RWPE2 (cell line): ENCODE measurements around the gene CDCA4.

Experiments used
- ATAC-seq: fragments of 200-7000 bp; cut with Tn5 transposase; 3 replicates; pipeline ENCODE4 v1.9.1; 2021; ENCODE audit warnings: low read depth
- DNase-seq: peaks from one replicate; pipeline ENCODE4 v3.0.0-alpha.2; 2020; ENCODE audit warnings: low spot score
- H3K27ac ChIP-seq: fragments of 450-650 bp; 2 replicates; pipeline ENCODE4 v1.5.1; 2017; ENCODE audit warnings: mild to moderate bottlenecking; ENCODE audit not compliant: poor library complexity, severe bottlenecking
- H3K27me3 ChIP-seq: fragments of 250-450 bp; sonication (Bioruptor Pico); 2 replicates; pipeline ENCODE4 v1.5.1; 2021; ENCODE audit warnings: mild to moderate bottlenecking, moderate library complexity; ENCODE audit not compliant: insufficient read depth, poor library complexity, severe bottlenecking
- H3K36me3 ChIP-seq: fragments of 250-450 bp; sonication (Bioruptor Pico); 2 replicates; pipeline ENCODE4 v1.5.1; 2020; ENCODE audit warnings: low read depth, mild to moderate bottlenecking, moderate library complexity
- H3K4me1 ChIP-seq: fragments of 250-450 bp; sonication (Bioruptor Pico); 2 replicates; pipeline ENCODE4 v1.5.1; 2021; ENCODE audit warnings: mild to moderate bottlenecking, moderate library complexity; ENCODE audit not compliant: insufficient read depth, poor library complexity, severe bottlenecking
- H3K4me3 ChIP-seq: fragments of 250-450 bp; sonication (Bioruptor Pico); 2 replicates; pipeline ENCODE4 v1.5.1; 2021; ENCODE audit warnings: mild to moderate bottlenecking, moderate library complexity; ENCODE audit not compliant: severe bottlenecking
- H3K9me3 ChIP-seq: fragments of 250-450 bp; sonication (Bioruptor Pico); 2 replicates; pipeline ENCODE4 v1.5.1; 2021; ENCODE audit warnings: mild to moderate bottlenecking, moderate library complexity; ENCODE audit not compliant: severe bottlenecking
- TF ChIP-seq, protein P1 (sequence below): fragments of 450-650 bp; IDR thresholded peaks from one replicate; pipeline ENCODE4 v1.5.1; 2017; ENCODE audit warnings: mild to moderate bottlenecking, moderate library complexity; ENCODE audit not compliant: poor library complexity, severe bottlenecking

Gene CDCA4

DNA sequence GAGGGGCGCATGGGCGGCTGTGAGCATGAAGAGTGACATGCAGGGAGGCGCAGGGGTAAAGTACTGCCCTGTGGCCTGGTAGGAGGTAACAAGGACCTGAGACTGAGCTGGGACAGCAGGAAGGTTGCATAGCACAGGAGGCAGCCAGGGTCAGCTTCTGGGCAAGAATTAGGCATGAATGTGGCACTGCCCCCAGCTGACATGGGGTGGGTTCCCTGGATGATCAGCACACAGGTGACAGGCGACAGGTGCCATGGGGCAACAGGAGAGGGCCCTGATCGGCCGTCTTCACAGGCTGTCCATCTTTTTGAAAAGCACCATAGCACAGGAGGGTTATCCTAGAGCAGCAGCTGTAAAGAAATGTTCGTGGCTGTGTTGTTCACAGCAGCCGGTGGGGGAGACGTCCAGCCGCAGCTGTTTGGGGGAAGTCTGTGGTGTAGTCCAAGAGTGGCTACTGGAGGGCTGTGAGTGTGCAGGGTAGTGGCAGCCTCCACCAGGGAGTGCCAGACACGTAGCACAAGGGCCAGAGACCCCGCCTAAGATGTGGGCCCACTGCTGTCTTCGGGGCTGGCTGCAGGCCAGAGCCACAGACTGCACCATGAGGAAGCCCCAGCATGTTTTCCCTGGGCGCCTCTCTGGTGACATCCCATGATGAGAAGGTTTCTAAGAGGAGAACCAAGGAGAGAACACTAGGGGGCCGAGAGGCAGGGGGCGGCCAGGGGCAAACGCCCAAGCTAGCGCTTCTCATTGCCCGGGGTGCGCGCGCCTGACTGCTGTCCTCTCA lies 26.9 kb downstream of the CDCA4 start:
- DNase-seq (peak; percentile 67), ATAC-seq (no peak)
- H3K9me3 ChIP-seq = no peaks in the 10 kb centered on the region
- TF ChIP-seq, protein P1, sequence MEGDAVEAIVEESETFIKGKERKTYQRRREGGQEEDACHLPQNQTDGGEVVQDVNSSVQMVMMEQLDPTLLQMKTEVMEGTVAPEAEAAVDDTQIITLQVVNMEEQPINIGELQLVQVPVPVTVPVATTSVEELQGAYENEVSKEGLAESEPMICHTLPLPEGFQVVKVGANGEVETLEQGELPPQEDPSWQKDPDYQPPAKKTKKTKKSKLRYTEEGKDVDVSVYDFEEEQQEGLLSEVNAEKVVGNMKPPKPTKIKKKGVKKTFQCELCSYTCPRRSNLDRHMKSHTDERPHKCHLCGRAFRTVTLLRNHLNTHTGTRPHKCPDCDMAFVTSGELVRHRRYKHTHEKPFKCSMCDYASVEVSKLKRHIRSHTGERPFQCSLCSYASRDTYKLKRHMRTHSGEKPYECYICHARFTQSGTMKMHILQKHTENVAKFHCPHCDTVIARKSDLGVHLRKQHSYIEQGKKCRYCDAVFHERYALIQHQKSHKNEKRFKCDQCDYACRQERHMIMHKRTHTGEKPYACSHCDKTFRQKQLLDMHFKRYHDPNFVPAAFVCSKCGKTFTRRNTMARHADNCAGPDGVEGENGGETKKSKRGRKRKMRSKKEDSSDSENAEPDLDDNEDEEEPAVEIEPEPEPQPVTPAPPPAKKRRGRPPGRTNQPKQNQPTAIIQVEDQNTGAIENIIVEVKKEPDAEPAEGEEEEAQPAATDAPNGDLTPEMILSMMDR = no peak
- peaks cover 45% of the 10 kb centered on the region for H3K36me3 ChIP-seq
- H3K27me3 ChIP-seq = no peaks in the 10 kb centered on the region
- no peak overlapping the region for H3K27ac ChIP-seq
- H3K4me1 ChIP-seq = no peaks in the 10 kb centered on the region
- no peak overlapping the region for H3K4me3 ChIP-seq

DNA sequence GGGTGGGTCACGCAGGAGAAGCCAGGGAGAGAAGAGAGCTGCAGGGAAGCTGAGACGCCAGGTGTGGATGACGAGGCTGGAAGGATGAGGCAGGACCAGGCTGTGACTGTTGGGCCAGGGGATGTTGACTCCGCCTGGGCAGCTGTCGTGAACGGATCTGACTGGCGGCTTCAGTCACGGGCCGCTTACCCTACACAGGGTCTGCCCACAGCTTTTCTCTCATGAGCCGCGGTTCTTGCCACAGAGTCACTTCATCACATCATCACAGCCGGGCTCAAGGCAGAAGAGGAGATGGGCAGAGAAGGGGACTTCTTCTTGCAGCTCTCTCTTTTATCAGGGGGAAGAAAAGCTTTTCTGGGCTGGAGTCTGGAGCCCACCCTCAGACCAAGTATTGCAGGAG lies 27.6 kb downstream of the CDCA4 start:
- DNase-seq = peak; percentile 57
- H3K36me3 ChIP-seq = peaks cover 45% of the 10 kb centered on the region
- no peak for ATAC-seq
- no peaks in the 10 kb centered on the region for H3K27me3 ChIP-seq
- H3K9me3 ChIP-seq = no peaks in the 10 kb centered on the region
- no peak overlapping the region for H3K4me3 ChIP-seq
- H3K27ac ChIP-seq = no peak overlapping the region
- TF ChIP-seq, protein P1 = no peak
- H3K4me1 ChIP-seq = no peaks in the 10 kb centered on the region

DNA sequence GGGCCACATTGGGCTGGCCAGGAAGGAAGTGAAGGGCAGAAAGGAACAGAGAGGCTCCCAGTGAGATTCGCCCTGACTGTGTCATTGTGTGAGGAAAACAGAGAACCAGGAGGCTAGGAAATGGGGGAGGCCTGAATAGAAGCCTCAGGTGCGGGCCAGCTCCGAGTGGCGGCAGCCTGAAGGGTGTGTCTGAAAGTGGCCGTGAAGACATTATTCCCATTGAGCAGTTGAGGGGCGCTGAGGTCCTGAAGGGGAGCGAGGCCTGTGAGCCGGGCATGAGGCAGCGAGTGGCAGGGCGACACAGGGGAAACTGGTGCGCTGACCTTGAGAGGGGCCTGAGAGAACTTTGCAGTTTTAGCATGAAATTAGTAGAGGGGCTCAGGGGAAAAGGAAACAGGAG lies 28.4 kb downstream of the CDCA4 start:
- no peak for ATAC-seq
- no peaks in the 10 kb centered on the region for H3K27me3 ChIP-seq
- TF ChIP-seq, protein P1 = no peak

DNA sequence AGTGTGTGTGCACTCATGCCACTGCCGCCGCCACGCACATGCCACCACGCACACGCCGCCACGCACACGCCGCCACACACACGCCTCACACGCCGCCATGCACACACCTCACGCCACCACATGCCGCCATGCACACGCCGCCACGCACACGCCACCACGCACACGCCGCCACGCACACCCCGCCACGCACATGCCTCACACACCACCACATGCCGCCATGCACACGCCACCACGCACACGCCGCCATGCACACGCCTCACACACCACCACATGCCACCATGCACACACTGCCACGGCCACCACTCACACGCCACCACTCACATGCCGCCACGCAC lies 29.0 kb downstream of the CDCA4 start:
- TF ChIP-seq, protein P1 = no peak
- no peaks in the 10 kb centered on the region for H3K4me1 ChIP-seq

More for the DNA sequence above, 28.4 kb downstream of the CDCA4 start:
- H3K36me3 ChIP-seq = peaks cover 42% of the 10 kb centered on the region
- no peak overlapping the region for H3K4me3 ChIP-seq
- H3K9me3 ChIP-seq = no peaks in the 10 kb centered on the region
- H3K4me1 ChIP-seq = no peaks in the 10 kb centered on the region
- DNase-seq = peak; percentile 61
- no peak overlapping the region for H3K27ac ChIP-seq

DNA sequence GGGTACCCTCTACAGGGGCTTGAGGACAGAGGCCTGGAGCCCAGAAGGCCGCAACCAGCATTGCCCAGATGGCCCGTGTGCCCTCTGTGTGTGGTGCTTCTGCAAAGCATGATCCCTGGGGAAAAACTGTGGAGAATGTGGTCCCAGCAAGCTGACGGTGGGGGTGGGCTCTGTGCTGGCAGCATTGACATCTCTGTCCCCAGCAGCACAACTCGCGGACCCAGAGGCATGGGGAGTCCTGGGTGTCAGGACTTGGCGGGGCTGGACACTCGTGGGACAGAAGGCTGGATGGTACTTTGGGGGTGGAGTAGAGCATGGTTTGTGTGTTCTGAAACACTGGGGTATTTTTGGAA lies 31.0 kb downstream of the CDCA4 start:
- Histone ChIP-seq H3K4me3 (no peak overlapping the region), H3K36me3 (peaks cover 35% of the 10 kb centered on the region), H3K4me1 (peaks cover 4% of the 10 kb centered on the region), H3K27me3 (no peaks in the 10 kb centered on the region), H3K27ac (no peak overlapping the region), H3K9me3 (no peaks in the 10 kb centered on the region)
- ATAC-seq (no peak), DNase-seq (peak; percentile 60)
- TF ChIP-seq, protein P1 = no peak

More for the DNA sequence above, 29.0 kb downstream of the CDCA4 start:
- no peak overlapping the region for H3K27ac ChIP-seq
- peaks cover 39% of the 10 kb centered on the region for H3K36me3 ChIP-seq
- DNase-seq = peak; percentile 58
- no peaks in the 10 kb centered on the region for H3K27me3 ChIP-seq
- no peaks in the 10 kb centered on the region for H3K9me3 ChIP-seq
- ATAC-seq = no peak
- no peak overlapping the region for H3K4me3 ChIP-seq
